Adrenal gland (tissue), 12 donors: ENCODE measurements around the gene OR5AU1. TPM values are rescaled to one million over a fixed set of nuclear protein-coding genes. Genes with fewer than 3 reads are reported as not detected.
A peak's percentile ranks its signal among the peaks of the same experiment; 100 is the strongest.

Source experiments
- DNase-seq, 7 donors: peaks; one replicate each; pipeline ENCODE4 v3.0.0-alpha.2; 2019 to 2020
- H3K27ac ChIP-seq, 5 donors: fragments of 200-600 bp; sonication (generic) in 4 of 5; 1 replicate in 3 of 5; 2 replicates in 2 of 5; pipeline versions ENCODE4 v1.5.1 to v1.8.0; 2016 to 2020; ENCODE audit warnings: mild to moderate bottlenecking in 1 of 5
- H3K27me3 ChIP-seq: fragments of 200-600 bp; 2 replicates; pipeline ENCODE4 v1.8.0; 2021
- H3K36me3 ChIP-seq, 2 donors: fragments of 200-600 bp; replicated peaks in 1 of 2; 1 replicate in 1 of 2; 2 replicates in 1 of 2; pipeline versions ENCODE4 v1.5.1 to v1.8.0; 2018 to 2022
- H3K4me1 ChIP-seq, 2 donors: fragments of 200-600 bp; replicated peaks in 1 of 2; 1 replicate in 1 of 2; 2 replicates in 1 of 2; pipeline versions ENCODE4 v1.5.1 to v1.8.0; 2018 to 2021
- H3K4me3 ChIP-seq, 4 donors: fragments of 200-600 bp; sonication (generic) in 3 of 4; one replicate each; pipeline ENCODE4 v1.5.1; 2016 to 2018
- H3K9me3 ChIP-seq, 3 donors: fragments of 200-600 bp; sonication (generic) in 1 of 3; replicated peaks in 1 of 3; 1 replicate in 2 of 3; 2 replicates in 1 of 3; pipeline versions ENCODE4 v1.5.1 to v1.8.0; 2016 to 2021
- CTCF ChIP-seq, 6 experiments: fragments of 450-650 bp in 4 of 6; fragments of 200-600 bp in 2 of 6; sonication (generic) in 1 of 6; IDR thresholded peaks; 1 replicate in 5 of 6; 2 replicates in 1 of 6; pipeline versions ENCODE4 v1.5.1 to v1.8.0; 2016 to 2021; ENCODE audit warnings: antibody characterized with exemption in 6 of 6, mild to moderate bottlenecking in 2 of 6, moderate library complexity in 1 of 6
- POLR2A ChIP-seq, 2 donors: fragments of 450-650 bp; IDR thresholded peaks; one replicate each; pipeline ENCODE4 v1.6.1; 2017; ENCODE audit warnings: antibody characterized with exemption in 2 of 2, mild to moderate bottlenecking in 2 of 2, moderate library complexity in 1 of 2
- whole genome bisulfite sequencing, 4 donors: extraction: QIAGEN DNeasy Blood & Tissue Kit in 2 of 4; methylation state at CpG; one replicate each; pipeline versions ENCODE4 v1.1.5 to v1.1.7; 2013 to 2017; 5-methylcytosine and 5-hydroxymethylcytosine counted together
- intact Hi-C, 2 donors: fragments of 100-400 bp; cut with DNase I; formaldehyde crosslinking; loops; one replicate each; pipeline versions ENCODE4 v1.14.1 to v1.15.0; 2022 to 2023
- polyA plus RNA-seq, 3 donors: library from polyadenylated mRNA; stranded (reverse); fragments of 200-250 nt in 2 of 3; fragments of 350-450 nt in 1 of 3; fragmentation: Illumina TruSeq in 1 of 3; extraction: RNeasy Lipid Tissue Mini Kit (QIAGEN cat#74804) in 1 of 3; gene quantifications; one replicate each; pipeline ENCODE4 v1.2.3, GENCODE V29; 2013 to 2014
- total RNA-seq, 9 donors: library from RNA; depleted of rRNA in 4 of 9; stranded (reverse); fragments of >200 nt in 4 of 9; fragments of 120-200 nt in 1 of 9; fragmentation: NEBNext Ultra II Directional in 1 of 9; extraction: Animal tissue kit (Norgen Biotek cat#: 25700) in 1 of 9; gene quantifications; one replicate each; pipeline versions ENCODE4 v1.1.0 to v1.2.4, GENCODE V29; 2013 to 2023
- donor health status: healthy with polysubstance abuse.
- donor health status: Bipolar disorder and iron deficiency.
- donor health status: DM: yes; HTN: yes; CAD: no.
- donor health status: DM: no; HTN: no; CAD: no.
- donor health status: DM: no; HTN: no; CAD: no.
- donor health status: DM: yes; HTN: yes; CAD: no.

Gene OR5AU1
- total and polyA plus RNA-seq, 12 donors, result not detected

GRCh38 chr14:21191809-21192446 lies 36.1 kb upstream of the OR5AU1 start:
- no peak for TF ChIP-seq CTCF (IDR thresholded peaks at IDR 0.05)
- no peak for TF ChIP-seq POLR2A (IDR thresholded peaks at IDR 0.05)
- no peak overlapping the region for H3K27ac ChIP-seq
- no peaks in the 10 kb centered on the region for H3K27me3 ChIP-seq
- WGBS, 4 donors, result 2 to 34% (median 11%) methylated on average over 3 to 19 of the region's 19 CpGs
- no peaks in the 10 kb centered on the region for H3K36me3 ChIP-seq
- peaks cover 5 to 7% of the 10 kb centered on the region in 2 donors for H3K4me1 ChIP-seq
- peak; percentile 66 to 86 (median 80) for DNase-seq
- intact Hi-C loops, result loop anchor here in 1 of 2 donors (10.0 kb wide), 1 partner anchor 57 kb away; no protein-coding TSS in a partner anchor
- H3K4me3 ChIP-seq, result peak overlapping the region in 2 of 4 donors; percentile 2 to 47
- no peaks in the 10 kb centered on the region for H3K9me3 ChIP-seq

GRCh38 chr14:21191261-21191808 lies 35.5 kb upstream of the OR5AU1 start:
- Histone ChIP-seq H3K9me3 (no peaks in the 10 kb centered on the region), H3K36me3 (no peaks in the 10 kb centered on the region), H3K4me3 (peak overlapping the region in 1 of 4 donors; percentile 47), H3K27me3 (no peaks in the 10 kb centered on the region), H3K27ac (no peak overlapping the region), H3K4me1 (peaks cover 5 to 7% of the 10 kb centered on the region in 2 donors)
- WGBS, 4 donors, result 84 to 87% (median 85%) methylated on average over 6 to 7 of the region's 7 CpGs
- no peak for TF ChIP-seq CTCF (IDR thresholded peaks at IDR 0.05)
- no peak for TF ChIP-seq POLR2A (IDR thresholded peaks at IDR 0.05)
- no peak for DNase-seq
- intact Hi-C loops, result loop anchor here in 1 of 2 donors (10.0 kb wide), 1 partner anchor 57 kb away; no protein-coding TSS in a partner anchor

DNA sequence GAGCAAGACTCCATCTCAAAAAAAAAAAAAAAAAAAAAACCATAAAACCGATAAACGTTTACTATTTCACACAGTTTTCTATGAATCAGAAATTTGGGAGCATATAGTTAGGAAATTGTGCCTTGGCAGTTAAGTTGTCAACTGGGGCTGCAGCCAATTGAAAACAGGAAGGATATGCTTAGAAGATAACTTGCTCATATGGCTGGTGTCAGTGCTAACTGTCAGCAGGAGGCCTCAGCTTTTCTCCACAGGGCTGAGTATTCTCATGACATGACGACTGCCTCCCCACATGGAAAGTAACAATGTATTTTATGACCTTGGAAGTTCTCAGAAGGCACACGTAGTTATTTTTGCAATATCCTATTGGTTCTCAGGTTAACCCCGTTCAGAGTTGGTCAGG lies 29.6 kb upstream of the OR5AU1 start:
- H3K36me3 ChIP-seq, result no peaks in the 10 kb centered on the region
- H3K9me3 ChIP-seq, result no peaks in the 10 kb centered on the region
- no peaks in the 10 kb centered on the region for H3K27me3 ChIP-seq
- no peak for TF ChIP-seq POLR2A (IDR thresholded peaks at IDR 0.05)
- no peak for TF ChIP-seq CTCF (IDR thresholded peaks at IDR 0.05)
- intact Hi-C loops, result no loop called here
- no peak overlapping the region for H3K4me3 ChIP-seq
- WGBS, 4 donors, result 35 to 41% (median 35%) methylated on average over 5 of the region's 5 CpGs
- no peaks in the 10 kb centered on the region for H3K4me1 ChIP-seq
- peak in 1 of 7 donors; percentile 19 for DNase-seq
- no peak overlapping the region for H3K27ac ChIP-seq

GRCh38 chr14:21184254-21184653 lies 28.4 kb upstream of the OR5AU1 start:
- Histone ChIP-seq H3K27me3 (no peaks in the 10 kb centered on the region), H3K27ac (no peak overlapping the region), H3K9me3 (no peaks in the 10 kb centered on the region), H3K4me1 (no peaks in the 10 kb centered on the region), H3K36me3 (no peaks in the 10 kb centered on the region), H3K4me3 (no peak overlapping the region)
- intact Hi-C loops, result no loop called here
- WGBS, 4 donors, result 53 to 68% (median 65%) methylated on average over 1 of the region's 1 CpG
- DNase-seq, result no peak
- TF ChIP-seq CTCF (IDR thresholded peaks at IDR 0.05) (no peak), POLR2A (IDR thresholded peaks at IDR 0.05) (no peak)
